Smooth muscle cell of the brain vasculature (primary cell): ENCODE measurements around the gene SERPINB13.

ENCODE experiments used
- DNase-seq: peaks from one replicate; pipeline ENCODE4 v3.0.0-alpha.2; 2012; ENCODE audit warnings: low read depth, low spot score

Gene SERPINB13

GRCh38 chr18:63646936-63647335 lies 59.8 kb downstream of the SERPINB13 start:
- DNase-seq: no peak

GRCh38 chr18:63648241-63648640 lies 61.1 kb downstream of the SERPINB13 start:
- no peak for DNase-seq
